SK-N-SH treated with all-trans-retinoic acid at 6 μM for 48 hours (cell line): Measurements from ENCODE around the gene TMED8.

Source experiments
- ATAC-seq: fragments of 200-7000 bp; cut with Tn5 transposase; 3 replicates; pipeline ENCODE4 v1.9.1; 2020; ENCODE audit warnings: mild to moderate bottlenecking, moderate library complexity
- ARNTL ChIP-seq: fragments of 450-650 bp; formaldehyde crosslinking; IDR thresholded peaks from 2 replicates; pipeline ENCODE4 v1.5.0; 2020; ENCODE audit warnings: low read depth, mild to moderate bottlenecking, moderate library complexity, borderline replicate concordance
- BACH2 ChIP-seq: fragments of 250-450 bp; sonication (Bioruptor Pico); IDR thresholded peaks from 2 replicates; pipeline ENCODE4 v1.9.0; 2021; ENCODE audit warnings: mild to moderate bottlenecking, borderline replicate concordance
- CREB5 ChIP-seq: fragments of 250-450 bp; sonication (Bioruptor Pico); IDR thresholded peaks from 2 replicates; pipeline ENCODE4 v1.5.1; 2020; ENCODE audit warnings: low read depth, mild to moderate bottlenecking, moderate library complexity
- CSDC2 ChIP-seq: fragments of 250-450 bp; sonication (Bioruptor Pico); IDR thresholded peaks from 2 replicates; pipeline ENCODE4 v1.5.0; 2020; ENCODE audit warnings: mild to moderate bottlenecking, moderate library complexity
- CSRNP3 ChIP-seq: fragments of 250-450 bp; sonication (Bioruptor Pico); IDR thresholded peaks from 2 replicates; pipeline ENCODE4 v1.5.1; 2021; ENCODE audit warnings: mild to moderate bottlenecking, moderate library complexity
- GLIS3 ChIP-seq: fragments of 250-450 bp; sonication (Bioruptor Pico); IDR thresholded peaks from 2 replicates; pipeline ENCODE4 v1.5.0; 2020; ENCODE audit warnings: mild to moderate bottlenecking, moderate library complexity
- ISL1 ChIP-seq: fragments of 250-450 bp; sonication (Bioruptor Pico); IDR thresholded peaks from 2 replicates; pipeline ENCODE4 v2.1.2; 2022; ENCODE audit warnings: mild to moderate bottlenecking, moderate library complexity
- OSR1 ChIP-seq: fragments of 250-450 bp; sonication (Bioruptor Pico); IDR thresholded peaks from 2 replicates; pipeline ENCODE4 v1.8.0; 2022; ENCODE audit warnings: moderate library complexity, mild to moderate bottlenecking, inconsistent platforms
- PATZ1 ChIP-seq: fragments of 250-450 bp; sonication (Bioruptor Pico); IDR thresholded peaks from 2 replicates; pipeline ENCODE4 v1.8.0; 2020; ENCODE audit warnings: mild to moderate bottlenecking, moderate library complexity, borderline replicate concordance
- PPARA ChIP-seq: fragments of 250-450 bp; sonication (Bioruptor Pico); IDR thresholded peaks from 2 replicates; pipeline ENCODE4 v1.5.0; 2020; ENCODE audit warnings: mild to moderate bottlenecking, borderline replicate concordance
- RARB ChIP-seq: fragments of 250-450 bp; sonication (Bioruptor Pico); IDR thresholded peaks from 2 replicates; pipeline ENCODE4 v1.8.0; 2021; ENCODE audit warnings: mild to moderate bottlenecking, moderate library complexity
- SNAI2 ChIP-seq: fragments of 250-450 bp; sonication (Bioruptor Pico); IDR thresholded peaks from 2 replicates; pipeline ENCODE4 v1.5.0; 2020; ENCODE audit warnings: mild to moderate bottlenecking, moderate library complexity
- TCF4 ChIP-seq: fragments of 250-450 bp; sonication (Bioruptor Pico); IDR thresholded peaks from 2 replicates; pipeline ENCODE4 v1.8.0; 2021; ENCODE audit warnings: mild to moderate bottlenecking, moderate library complexity, borderline replicate concordance
- TOX ChIP-seq: fragments of 250-450 bp; sonication (Bioruptor Pico); IDR thresholded peaks from 2 replicates; pipeline ENCODE4 v1.8.0; 2021; ENCODE audit warnings: mild to moderate bottlenecking, moderate library complexity, borderline replicate concordance
- TSHZ2 ChIP-seq: fragments of 250-450 bp; sonication (Bioruptor Pico); IDR thresholded peaks from 2 replicates; pipeline ENCODE4 v1.5.0; 2020; ENCODE audit warnings: mild to moderate bottlenecking, moderate library complexity
- ZC3H10 ChIP-seq: fragments of 250-450 bp; sonication (Bioruptor Pico); IDR thresholded peaks from 2 replicates; pipeline ENCODE4 v1.5.1; 2021; ENCODE audit warnings: mild to moderate bottlenecking, moderate library complexity
- ZFP3 ChIP-seq: fragments of 250-450 bp; sonication (Bioruptor Pico); IDR thresholded peaks from 2 replicates; pipeline ENCODE4 v1.5.0; 2020; ENCODE audit warnings: mild to moderate bottlenecking, moderate library complexity
- ZFP30 ChIP-seq: fragments of 450-650 bp; formaldehyde crosslinking; IDR thresholded peaks from 2 replicates; pipeline ENCODE4 v1.5.0; 2022; ENCODE audit warnings: mild to moderate bottlenecking, moderate library complexity
- ZNF565 ChIP-seq: fragments of 450-650 bp; formaldehyde crosslinking; conservative IDR thresholded peaks from 2 replicates; pipeline ENCODE4 v1.5.0; 2020; ENCODE audit warnings: low read depth, mild to moderate bottlenecking, moderate library complexity
- ZNF70 ChIP-seq: fragments of 450-650 bp; formaldehyde crosslinking; IDR thresholded peaks from 2 replicates; pipeline ENCODE4 v1.5.0; 2020; ENCODE audit warnings: mild to moderate bottlenecking, moderate library complexity
- ZNF8 ChIP-seq: fragments of 450-650 bp; formaldehyde crosslinking; IDR thresholded peaks from 2 replicates; pipeline ENCODE4 v1.5.0; 2020; ENCODE audit warnings: mild to moderate bottlenecking, moderate library complexity

The TMED8 gene

GRCh38 chr14:77355811-77356210 lies 21.1 kb downstream of the TMED8 start:
- TF ChIP-seq CSRNP3 (CRISPR knock-in tag), result no peak
- no peak for TF ChIP-seq PPARA (CRISPR knock-in tag)
- no peak for TF ChIP-seq TCF4
- no peak for TF ChIP-seq ZNF70
- no peak for TF ChIP-seq RARB (CRISPR knock-in tag)
- TF ChIP-seq GLIS3 (CRISPR knock-in tag), result no peak
- TF ChIP-seq TSHZ2, result no peak
- TF ChIP-seq OSR1 (CRISPR knock-in tag), result no peak
- TF ChIP-seq ISL1 (CRISPR knock-in tag), result no peak
- no peak for TF ChIP-seq PATZ1 (CRISPR knock-in tag)
- TF ChIP-seq BACH2 (CRISPR knock-in tag), result no peak
- no peak for TF ChIP-seq ZC3H10
- ATAC-seq, result no peak

- no peak for ATAC-seq
- no peak for TF ChIP-seq TSHZ2
- TF ChIP-seq OSR1 (CRISPR knock-in tag), result no peak
- TF ChIP-seq ZNF565 (CRISPR knock-in tag), result no peak
- no peak for TF ChIP-seq PATZ1 (CRISPR knock-in tag)
- TF ChIP-seq ZNF70, result no peak
- no peak for TF ChIP-seq SNAI2 (CRISPR knock-in tag)
- no peak for TF ChIP-seq ZFP3 (CRISPR knock-in tag)
- no peak for TF ChIP-seq TOX (CRISPR knock-in tag)
- TF ChIP-seq ZFP30, result no peak
These were observed 23.3 kb downstream of the TMED8 start for GRCh38 chr14:77353469-77354141.

- no peak for TF ChIP-seq ZFP3 (CRISPR knock-in tag)
- TF ChIP-seq CSRNP3 (CRISPR knock-in tag), result no peak
- TF ChIP-seq CSDC2 (CRISPR knock-in tag), result no peak
- no peak for TF ChIP-seq ZNF565 (CRISPR knock-in tag)
- no peak for TF ChIP-seq ZC3H10
- no peak for TF ChIP-seq CREB5
- no peak for TF ChIP-seq GLIS3 (CRISPR knock-in tag)
- TF ChIP-seq ZNF70, result no peak
- no peak for TF ChIP-seq OSR1 (CRISPR knock-in tag)
- TF ChIP-seq TCF4, result no peak
- TF ChIP-seq SNAI2 (CRISPR knock-in tag), result no peak
- TF ChIP-seq RARB (CRISPR knock-in tag), result no peak
- no peak for TF ChIP-seq PPARA (CRISPR knock-in tag)
- no peak for TF ChIP-seq ISL1 (CRISPR knock-in tag)
- no peak for TF ChIP-seq BACH2 (CRISPR knock-in tag)
- no peak for TF ChIP-seq ARNTL (CRISPR knock-in tag)
- TF ChIP-seq ZNF8 (CRISPR knock-in tag), result no peak
- TF ChIP-seq, all 23 proteins: peak for 0
- no peak for ATAC-seq
These were observed 29.1 kb downstream of the TMED8 start for GRCh38 chr14:77347751-77348150.
